Neural crest cell (in vitro differentiated cells): Measurements from ENCODE around the gene PAF1. TPM values are rescaled to one million over a fixed set of nuclear protein-coding genes. Genes with fewer than 3 reads are reported as not detected.

ENCODE experiments used
- DNase-seq: peaks from one replicate; pipeline ENCODE4 v3.0.0; 2021; ENCODE audit warnings: low read depth, mixed read lengths, low spot score
- H3K27ac Mint-ChIP-seq: one replicate; pipeline ENCODE4 v1.8.0; 2021; ENCODE audit warnings: mild to moderate bottlenecking, mixed read lengths; ENCODE audit not compliant: unreplicated experiment
- H3K27me3 Mint-ChIP-seq: 2 replicates; pipeline ENCODE4 v1.8.0; 2021; ENCODE audit warnings: low read depth, mild to moderate bottlenecking, mixed read lengths
- H3K36me3 Mint-ChIP-seq: 2 replicates; pipeline ENCODE4 v1.8.0; 2021; ENCODE audit warnings: low read depth, mild to moderate bottlenecking, mixed read lengths
- H3K4me1 Mint-ChIP-seq: 2 replicates; pipeline ENCODE4 v1.8.0; 2021; ENCODE audit warnings: mixed read lengths
- H3K4me3 Mint-ChIP-seq: one replicate; pipeline ENCODE4 v1.8.0; 2021; ENCODE audit warnings: mild to moderate bottlenecking, mixed read lengths
- H3K9me3 Mint-ChIP-seq: 2 replicates; pipeline ENCODE4 v1.8.0; 2021; ENCODE audit warnings: mixed read lengths
- total RNA-seq: library from RNA; stranded (reverse); gene quantifications from 2 replicates; pipeline ENCODE4 v1.2.1, GENCODE V29; 2021
- TF ChIP-seq, protein P1 (sequence below): fragments of 200-600 bp; sonication (generic); conservative IDR thresholded peaks from 2 replicates; pipeline ENCODE4 v1.5.0; 2021; ENCODE audit warnings: antibody characterized with exemption, mild to moderate bottlenecking

The PAF1 gene
- total RNA-seq, 1 donor from 2014 or later, result 62.9 TPM

DNA sequence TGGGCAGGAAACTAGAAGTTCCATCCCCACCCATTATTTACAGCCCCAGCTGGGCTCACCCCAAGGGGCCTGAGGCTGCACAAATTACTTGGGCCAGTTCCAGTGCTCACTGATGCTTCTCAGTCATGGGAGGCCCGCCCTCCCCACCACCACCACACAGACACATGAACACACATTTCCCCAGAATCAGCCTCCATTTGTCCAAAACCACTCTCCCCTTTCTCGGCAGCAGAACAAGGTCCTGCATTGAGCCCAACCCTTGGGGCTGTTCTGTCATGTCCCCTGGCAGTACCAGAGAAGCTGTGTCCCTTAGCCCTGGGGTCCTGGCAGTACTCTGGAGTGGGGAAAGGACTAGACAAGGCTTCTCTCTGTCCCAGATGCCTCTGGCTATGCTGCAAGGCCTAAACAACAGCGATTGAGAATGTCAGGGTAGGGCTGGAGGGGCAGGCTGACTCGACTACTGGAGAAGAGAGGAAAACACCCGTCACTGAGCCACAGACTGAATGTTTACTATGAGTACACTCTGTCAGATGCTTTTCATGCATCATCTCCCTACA, 26.9 kb downstream of the PAF1 start:
- Mint-ChIP-seq H3K27ac (no peak overlapping the region), H3K9me3 (no peaks in the 10 kb centered on the region), H3K27me3 (no peaks in the 10 kb centered on the region), H3K4me3 (no peak overlapping the region), H3K4me1 (no peaks in the 10 kb centered on the region), H3K36me3 (peaks cover 8% of the 10 kb centered on the region)
- no peak for DNase-seq
- TF ChIP-seq, protein P1, sequence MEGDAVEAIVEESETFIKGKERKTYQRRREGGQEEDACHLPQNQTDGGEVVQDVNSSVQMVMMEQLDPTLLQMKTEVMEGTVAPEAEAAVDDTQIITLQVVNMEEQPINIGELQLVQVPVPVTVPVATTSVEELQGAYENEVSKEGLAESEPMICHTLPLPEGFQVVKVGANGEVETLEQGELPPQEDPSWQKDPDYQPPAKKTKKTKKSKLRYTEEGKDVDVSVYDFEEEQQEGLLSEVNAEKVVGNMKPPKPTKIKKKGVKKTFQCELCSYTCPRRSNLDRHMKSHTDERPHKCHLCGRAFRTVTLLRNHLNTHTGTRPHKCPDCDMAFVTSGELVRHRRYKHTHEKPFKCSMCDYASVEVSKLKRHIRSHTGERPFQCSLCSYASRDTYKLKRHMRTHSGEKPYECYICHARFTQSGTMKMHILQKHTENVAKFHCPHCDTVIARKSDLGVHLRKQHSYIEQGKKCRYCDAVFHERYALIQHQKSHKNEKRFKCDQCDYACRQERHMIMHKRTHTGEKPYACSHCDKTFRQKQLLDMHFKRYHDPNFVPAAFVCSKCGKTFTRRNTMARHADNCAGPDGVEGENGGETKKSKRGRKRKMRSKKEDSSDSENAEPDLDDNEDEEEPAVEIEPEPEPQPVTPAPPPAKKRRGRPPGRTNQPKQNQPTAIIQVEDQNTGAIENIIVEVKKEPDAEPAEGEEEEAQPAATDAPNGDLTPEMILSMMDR, result no peak

DNA sequence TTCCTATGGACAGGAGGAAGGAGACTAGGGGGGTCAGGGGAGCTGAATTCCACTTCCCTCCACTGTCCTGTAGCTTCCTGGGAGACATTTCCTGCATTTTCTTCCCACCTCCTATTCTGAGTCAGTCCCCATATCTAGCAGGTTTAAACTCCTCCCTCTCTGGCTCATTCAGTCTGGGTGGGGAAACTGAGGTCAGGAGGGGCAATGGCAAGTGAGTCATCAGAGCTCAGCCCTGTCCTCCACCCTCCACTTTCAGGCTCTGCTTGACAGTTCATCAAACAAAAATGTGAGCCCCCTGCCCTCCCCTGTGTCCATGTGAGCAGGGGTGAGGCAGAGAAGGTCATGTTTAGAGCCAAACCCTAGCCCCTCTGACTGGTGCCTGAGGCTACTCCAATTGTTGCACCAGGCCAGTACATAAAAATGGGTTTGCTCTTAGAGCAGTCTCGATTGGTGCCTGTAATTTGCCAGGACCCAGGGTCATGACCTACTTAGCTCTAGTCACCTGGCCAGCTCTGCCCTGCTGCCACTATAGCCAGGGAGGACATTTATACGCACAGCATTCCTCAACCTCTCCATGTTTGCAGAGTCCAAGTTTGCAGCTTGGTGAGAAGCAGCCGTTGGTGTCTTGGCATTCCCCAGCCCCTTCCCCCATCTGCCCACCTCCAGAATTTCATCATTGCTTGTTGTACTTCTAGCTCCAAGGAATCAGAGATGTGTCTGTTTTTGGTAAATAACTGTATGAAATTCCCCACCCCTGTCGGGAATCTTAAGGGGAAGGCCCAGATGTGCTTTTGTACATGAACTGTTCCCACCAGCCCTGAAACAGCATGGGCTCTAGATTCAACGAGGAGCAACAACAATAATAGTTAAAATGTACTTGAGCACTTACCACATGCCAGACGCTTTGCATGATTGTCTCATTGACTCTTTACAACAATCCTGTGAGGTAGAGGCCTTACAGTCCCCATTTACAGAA, 27.9 kb downstream of the PAF1 start:
- H3K36me3 Mint-ChIP-seq, result peaks cover 6% of the 10 kb centered on the region
- TF ChIP-seq, protein P1, result no peak

DNA sequence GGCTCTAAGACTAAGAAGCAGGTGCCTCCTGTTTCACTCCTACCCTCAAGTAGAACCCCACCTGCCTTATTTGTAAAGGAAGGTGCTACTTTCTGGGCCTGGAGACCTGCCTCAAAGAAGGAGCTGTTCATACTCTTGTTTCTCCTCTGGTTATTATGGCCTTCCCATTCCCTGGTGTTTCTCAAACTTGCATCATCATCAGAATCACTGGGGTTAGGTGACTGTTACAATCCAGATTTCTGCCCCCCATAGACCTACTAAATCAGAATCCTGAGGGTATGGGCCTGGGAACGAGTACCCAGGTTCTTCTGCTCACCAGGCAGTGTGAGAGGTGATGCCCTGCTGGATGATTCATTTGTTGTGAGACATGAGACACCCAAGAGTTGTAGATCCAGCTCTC, 30.3 kb downstream of the PAF1 start:
- H3K27me3 Mint-ChIP-seq, result no peaks in the 10 kb centered on the region
- peaks cover 15% of the 10 kb centered on the region for H3K36me3 Mint-ChIP-seq
- H3K4me3 Mint-ChIP-seq, result no peak overlapping the region

More for the DNA sequence above, 27.9 kb downstream of the PAF1 start:
- peak overlapping the region; percentile 75 for H3K27ac Mint-ChIP-seq
- no peak overlapping the region for H3K4me3 Mint-ChIP-seq
- H3K27me3 Mint-ChIP-seq, result no peaks in the 10 kb centered on the region
- no peak for DNase-seq
- no peaks in the 10 kb centered on the region for H3K9me3 Mint-ChIP-seq
- no peaks in the 10 kb centered on the region for H3K4me1 Mint-ChIP-seq

DNA sequence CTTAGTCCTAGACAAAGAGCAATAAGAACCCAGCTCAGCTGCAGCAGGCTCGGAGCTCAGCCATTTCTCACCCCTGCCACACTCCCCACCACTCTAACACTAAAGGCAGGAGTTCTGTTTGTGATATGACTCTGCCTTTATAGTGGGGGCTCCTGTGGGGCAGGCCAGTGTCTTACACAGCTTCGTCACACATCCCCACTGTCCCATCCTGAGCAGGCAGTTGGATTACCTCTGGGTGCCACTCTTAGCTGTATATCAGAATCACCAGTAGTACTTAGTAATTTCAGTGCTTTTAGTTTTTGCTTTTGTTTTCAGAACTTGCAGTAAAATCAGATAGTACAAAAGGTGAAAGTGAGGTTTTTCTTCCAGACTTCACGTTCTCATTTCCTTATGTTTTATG, 31.9 kb downstream of the PAF1 start:
- no peak for DNase-seq
- Mint-ChIP-seq H3K4me3 (no peak overlapping the region), H3K36me3 (peaks cover 12% of the 10 kb centered on the region), H3K9me3 (no peaks in the 10 kb centered on the region), H3K4me1 (no peaks in the 10 kb centered on the region), H3K27ac (no peak overlapping the region), H3K27me3 (no peaks in the 10 kb centered on the region)
- TF ChIP-seq, protein P1, result no peak

More for the DNA sequence above, 30.3 kb downstream of the PAF1 start:
- no peaks in the 10 kb centered on the region for H3K4me1 Mint-ChIP-seq
- DNase-seq, result no peak
- no peak overlapping the region for H3K27ac Mint-ChIP-seq
- TF ChIP-seq, protein P1, result no peak
- no peaks in the 10 kb centered on the region for H3K9me3 Mint-ChIP-seq

DNA sequence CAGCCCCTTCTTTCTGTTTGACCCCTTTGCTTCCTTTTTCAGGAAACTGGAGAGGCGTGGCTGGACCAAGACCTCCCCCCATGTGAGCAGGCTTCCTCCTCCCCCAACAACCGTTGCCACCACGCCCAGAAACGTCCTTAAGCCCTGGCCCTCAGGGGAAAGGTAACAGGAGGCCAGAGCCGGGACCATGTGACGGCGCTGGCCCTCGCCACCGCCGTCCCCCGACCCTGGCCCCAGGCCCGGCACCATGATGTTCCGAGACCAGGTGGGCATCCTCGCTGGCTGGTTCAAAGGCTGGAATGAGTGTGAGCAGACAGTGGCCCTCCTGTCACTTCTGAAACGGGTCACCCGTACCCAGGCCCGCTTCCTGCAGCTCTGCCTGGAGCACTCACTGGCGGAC, 34.3 kb downstream of the PAF1 start:
- no peak for DNase-seq
- no peaks in the 10 kb centered on the region for H3K9me3 Mint-ChIP-seq
- H3K4me3 Mint-ChIP-seq, result no peak overlapping the region
- H3K27me3 Mint-ChIP-seq, result no peaks in the 10 kb centered on the region
- H3K27ac Mint-ChIP-seq, result no peak overlapping the region
- TF ChIP-seq, protein P1, result no peak
- H3K4me1 Mint-ChIP-seq, result peaks cover 6% of the 10 kb centered on the region
- H3K36me3 Mint-ChIP-seq, result peaks cover 9% of the 10 kb centered on the region
